ENCODE measurements around the gene MAPK4. TPM values are rescaled to one million over a fixed set of nuclear protein-coding genes. Genes with fewer than 3 reads are reported as not detected.

Gene MAPK4
- total RNA-seq, 1 donor from 2014 or later = not detected

- no peak for DNase-seq (ENCODE audit: extremely low read depth, low read depth, low spot score)
Measured at GRCh38 chr18:50622320-50622719, 62.4 kb downstream of the MAPK4 start.

GRCh38 chr18:50622865-50623393 lies 63.0 kb downstream of the MAPK4 start:
- no peak for DNase-seq (ENCODE audit: extremely low read depth, low read depth, low spot score)

- DNase-seq (ENCODE audit: extremely low read depth, low read depth, low spot score) = no peak
Measured at GRCh38 chr18:50623694-50624352, 63.9 kb downstream of the MAPK4 start.

- DNase-seq (ENCODE audit: extremely low read depth, low read depth, low spot score) = no peak
Measured at GRCh38 chr18:50624981-50625380, 65.1 kb downstream of the MAPK4 start.

GRCh38 chr18:50626317-50626716 lies 66.4 kb downstream of the MAPK4 start:
- no peak for DNase-seq (ENCODE audit: extremely low read depth, low read depth, low spot score)

GRCh38 chr18:50627594-50628532 lies 68.0 kb downstream of the MAPK4 start:
- no peak for DNase-seq (ENCODE audit: extremely low read depth, low read depth, low spot score)

- DNase-seq (ENCODE audit: extremely low read depth, low read depth, low spot score) = no peak
Measured at GRCh38 chr18:50628533-50628905, 68.6 kb downstream of the MAPK4 start.

- no peak for DNase-seq (ENCODE audit: extremely low read depth, low read depth, low spot score)
Measured at GRCh38 chr18:50629148-50629631, 69.3 kb downstream of the MAPK4 start.

- DNase-seq (ENCODE audit: extremely low read depth, low read depth, low spot score) = no peak
Measured at GRCh38 chr18:50630895-50631294, 71.0 kb downstream of the MAPK4 start.

GRCh38 chr18:50632895-50633515 lies 73.1 kb downstream of the MAPK4 start:
- no peak for DNase-seq (ENCODE audit: extremely low read depth, low read depth, low spot score)

- no peak for DNase-seq (ENCODE audit: extremely low read depth, low read depth, low spot score)
Measured at GRCh38 chr18:50633992-50634391, 74.1 kb downstream of the MAPK4 start.

GRCh38 chr18:50636366-50637057 lies 76.6 kb downstream of the MAPK4 start:
- DNase-seq (ENCODE audit: extremely low read depth, low read depth, low spot score) = no peak

- DNase-seq (ENCODE audit: extremely low read depth, low read depth, low spot score) = no peak
Measured at GRCh38 chr18:50638016-50638883, 78.4 kb downstream of the MAPK4 start.

- DNase-seq (ENCODE audit: extremely low read depth, low read depth, low spot score) = no peak
Measured at GRCh38 chr18:50638884-50639420, 79.1 kb downstream of the MAPK4 start.

- DNase-seq (ENCODE audit: extremely low read depth, low read depth, low spot score) = no peak
Measured at GRCh38 chr18:50639711-50640110, 79.8 kb downstream of the MAPK4 start.

GRCh38 chr18:50642439-50642838 lies 82.6 kb downstream of the MAPK4 start:
- DNase-seq (ENCODE audit: extremely low read depth, low read depth, low spot score) = no peak

GRCh38 chr18:50644146-50644545 lies 84.3 kb downstream of the MAPK4 start:
- no peak for DNase-seq (ENCODE audit: extremely low read depth, low read depth, low spot score)

GRCh38 chr18:50644807-50645206 lies 84.9 kb downstream of the MAPK4 start:
- no peak for DNase-seq (ENCODE audit: extremely low read depth, low read depth, low spot score)

GRCh38 chr18:50647237-50647636 lies 87.3 kb downstream of the MAPK4 start:
- DNase-seq (ENCODE audit: extremely low read depth, low read depth, low spot score) = no peak
